Endothelial cell (in vitro differentiated cells): ENCODE results near the gene SATB2. TPM values are rescaled to one million over a fixed set of nuclear protein-coding genes. Genes with fewer than 3 reads are reported as not detected.

ENCODE experiments used
- DNase-seq: peaks from one replicate; pipeline ENCODE4 v3.0.0; 2021; ENCODE audit warnings: low spot score
- H3K27ac Mint-ChIP-seq: one replicate; pipeline ENCODE4 v1.8.0; 2021; ENCODE audit warnings: mixed read lengths, inconsistent platforms; ENCODE audit not compliant: unreplicated experiment
- H3K27me3 Mint-ChIP-seq: one replicate; pipeline ENCODE4 v1.8.0; 2021; ENCODE audit warnings: mild to moderate bottlenecking, moderate library complexity, mixed read lengths, inconsistent platforms; ENCODE audit not compliant: unreplicated experiment
- H3K36me3 Mint-ChIP-seq: one replicate; pipeline ENCODE4 v1.8.0; 2021; ENCODE audit warnings: mild to moderate bottlenecking, low read depth, mixed read lengths, inconsistent platforms; ENCODE audit not compliant: unreplicated experiment
- H3K4me1 Mint-ChIP-seq: one replicate; pipeline ENCODE4 v1.8.0; 2021; ENCODE audit warnings: mild to moderate bottlenecking, mixed read lengths, inconsistent platforms; ENCODE audit not compliant: unreplicated experiment
- H3K4me3 Mint-ChIP-seq: one replicate; pipeline ENCODE4 v1.8.0; 2021; ENCODE audit warnings: mild to moderate bottlenecking, mixed read lengths, inconsistent platforms; ENCODE audit not compliant: unreplicated experiment
- H3K9me3 Mint-ChIP-seq: one replicate; pipeline ENCODE4 v1.8.0; 2021; ENCODE audit warnings: mixed read lengths, inconsistent platforms; ENCODE audit not compliant: unreplicated experiment
- total RNA-seq: library from RNA; stranded (reverse); fragmentation: NEBNext Ultra II Directional; extraction: Animal tissue kit (Norgen Biotek cat#: 25700); gene quantifications from one replicate; pipeline ENCODE4 v1.2.1, GENCODE V29; 2021; ENCODE audit not compliant: unreplicated experiment
- TF ChIP-seq, protein P1 (sequence below): fragments of 200-600 bp; sonication (generic); IDR thresholded peaks from one replicate; pipeline ENCODE4 v1.5.0; 2021; ENCODE audit warnings: antibody characterized with exemption; ENCODE audit not compliant: unreplicated experiment

Gene SATB2
- total RNA-seq, 1 donor from 2014 or later, result 3.8 TPM

DNA sequence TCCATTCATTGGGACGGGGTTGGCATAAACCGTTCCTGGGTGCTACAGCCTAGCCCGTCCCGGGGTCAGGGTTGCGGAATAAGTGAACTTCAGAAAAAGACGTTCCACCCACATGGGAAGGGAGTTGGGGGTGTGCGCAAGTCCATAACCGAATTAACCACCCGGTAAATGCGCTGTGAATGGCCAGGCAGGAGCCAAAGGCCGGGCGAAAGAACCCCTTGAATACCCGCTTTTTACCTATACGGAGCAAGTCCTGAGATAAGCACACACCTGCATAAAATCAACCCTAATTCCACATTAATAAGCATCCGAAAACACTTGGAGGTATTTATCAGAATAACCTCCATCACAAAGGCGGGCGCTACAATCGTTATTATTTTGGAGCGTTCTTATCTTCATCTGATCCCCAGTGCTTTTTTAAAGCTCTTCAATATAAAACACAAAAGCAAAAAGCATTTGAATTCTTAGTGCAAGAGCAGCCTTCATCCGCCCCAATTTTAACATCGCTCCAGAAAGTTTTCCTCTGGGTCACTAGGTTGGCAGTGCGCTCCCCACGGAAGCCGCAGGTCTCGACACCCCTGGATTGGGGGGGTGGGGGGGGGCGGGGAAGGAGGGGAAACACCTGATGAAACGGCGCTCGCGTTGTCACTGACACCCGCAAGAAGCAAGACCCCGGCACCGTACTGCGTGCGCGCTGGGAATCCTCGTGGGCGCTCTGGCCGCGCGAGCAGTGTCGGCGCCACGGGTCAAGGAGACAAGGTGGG, 1.2 kb downstream of the SATB2 start:
- TF ChIP-seq, protein P1, sequence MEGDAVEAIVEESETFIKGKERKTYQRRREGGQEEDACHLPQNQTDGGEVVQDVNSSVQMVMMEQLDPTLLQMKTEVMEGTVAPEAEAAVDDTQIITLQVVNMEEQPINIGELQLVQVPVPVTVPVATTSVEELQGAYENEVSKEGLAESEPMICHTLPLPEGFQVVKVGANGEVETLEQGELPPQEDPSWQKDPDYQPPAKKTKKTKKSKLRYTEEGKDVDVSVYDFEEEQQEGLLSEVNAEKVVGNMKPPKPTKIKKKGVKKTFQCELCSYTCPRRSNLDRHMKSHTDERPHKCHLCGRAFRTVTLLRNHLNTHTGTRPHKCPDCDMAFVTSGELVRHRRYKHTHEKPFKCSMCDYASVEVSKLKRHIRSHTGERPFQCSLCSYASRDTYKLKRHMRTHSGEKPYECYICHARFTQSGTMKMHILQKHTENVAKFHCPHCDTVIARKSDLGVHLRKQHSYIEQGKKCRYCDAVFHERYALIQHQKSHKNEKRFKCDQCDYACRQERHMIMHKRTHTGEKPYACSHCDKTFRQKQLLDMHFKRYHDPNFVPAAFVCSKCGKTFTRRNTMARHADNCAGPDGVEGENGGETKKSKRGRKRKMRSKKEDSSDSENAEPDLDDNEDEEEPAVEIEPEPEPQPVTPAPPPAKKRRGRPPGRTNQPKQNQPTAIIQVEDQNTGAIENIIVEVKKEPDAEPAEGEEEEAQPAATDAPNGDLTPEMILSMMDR, result no peak

DNA sequence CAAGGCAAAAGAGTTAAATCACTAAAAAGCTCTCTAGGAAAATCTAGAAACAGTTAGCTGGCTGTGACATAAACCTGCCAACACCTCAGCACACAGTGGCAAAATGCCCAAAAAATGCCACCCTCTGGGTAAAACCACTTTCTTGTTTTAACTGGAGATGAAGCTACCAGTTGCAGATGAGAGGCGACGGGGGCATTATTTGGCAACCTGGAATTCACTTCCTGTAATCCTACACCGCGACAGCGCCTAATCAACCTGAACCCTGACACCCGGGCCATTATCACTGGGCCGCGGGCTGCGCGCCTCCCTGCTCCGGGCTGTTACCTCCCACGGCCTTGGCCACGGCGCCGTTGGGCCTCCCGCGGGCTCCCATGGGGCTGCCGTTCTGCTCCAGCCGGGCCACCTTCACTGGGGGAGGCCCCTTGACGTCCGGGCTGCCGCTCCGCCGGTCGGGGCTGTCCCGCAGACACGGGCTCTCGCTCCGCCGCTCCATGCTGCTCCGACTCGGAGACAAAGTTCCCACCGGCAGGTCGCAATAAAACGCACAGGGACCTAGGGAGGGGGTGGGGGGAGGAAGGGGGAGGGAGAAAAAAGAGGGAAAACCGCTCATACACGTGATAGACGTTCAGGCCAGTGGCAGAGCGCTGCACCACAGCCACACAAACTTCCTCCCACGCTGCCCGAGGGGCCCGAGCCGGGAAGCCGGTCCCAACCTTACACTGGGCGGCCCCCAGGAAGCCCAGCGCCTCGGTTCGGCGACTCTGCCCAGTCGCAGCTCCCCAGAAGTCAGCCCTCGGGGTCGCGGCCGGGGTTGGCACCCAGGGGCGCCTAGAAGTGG, 2.0 kb downstream of the SATB2 start:
- Mint-ChIP-seq H3K27ac (no peak overlapping the region), H3K9me3 (no peaks in the 10 kb centered on the region), H3K4me3 (peak overlapping the region; percentile 28), H3K36me3 (no peaks in the 10 kb centered on the region), H3K4me1 (peaks cover 15% of the 10 kb centered on the region), H3K27me3 (peaks cover 15% of the 10 kb centered on the region)
- TF ChIP-seq, protein P1, result no peak
- peak; percentile 42 for DNase-seq

More for the DNA sequence above, 1.2 kb downstream of the SATB2 start:
- H3K4me1 Mint-ChIP-seq, result peaks cover 15% of the 10 kb centered on the region
- H3K27me3 Mint-ChIP-seq, result peaks cover 18% of the 10 kb centered on the region
- no peaks in the 10 kb centered on the region for H3K9me3 Mint-ChIP-seq
- no peak for DNase-seq
- no peak overlapping the region for H3K27ac Mint-ChIP-seq
- no peaks in the 10 kb centered on the region for H3K36me3 Mint-ChIP-seq
- peak overlapping the region; percentile 69 for H3K4me3 Mint-ChIP-seq

DNA sequence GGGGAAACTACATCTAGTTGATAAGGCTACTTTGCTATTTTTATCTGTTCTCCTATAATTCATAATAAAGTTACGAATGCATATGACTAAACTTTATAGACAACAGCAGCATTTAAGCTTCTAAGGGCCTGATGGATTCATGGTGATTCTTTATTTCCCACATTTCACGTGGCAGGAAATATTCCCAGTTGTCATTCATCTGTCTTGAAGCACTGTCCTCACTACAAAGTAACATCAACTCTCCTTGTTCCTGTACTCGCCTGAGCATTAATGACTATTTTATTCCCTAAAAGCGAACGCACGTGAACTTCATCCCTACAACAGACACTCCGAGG, 2.6 kb downstream of the SATB2 start:
- Mint-ChIP-seq H3K9me3 (no peaks in the 10 kb centered on the region), H3K27me3 (peaks cover 11% of the 10 kb centered on the region), H3K27ac (no peak overlapping the region), H3K36me3 (no peaks in the 10 kb centered on the region), H3K4me1 (peaks cover 11% of the 10 kb centered on the region), H3K4me3 (peak overlapping the region; percentile 28)
- TF ChIP-seq, protein P1, result no peak
- DNase-seq, result no peak

DNA sequence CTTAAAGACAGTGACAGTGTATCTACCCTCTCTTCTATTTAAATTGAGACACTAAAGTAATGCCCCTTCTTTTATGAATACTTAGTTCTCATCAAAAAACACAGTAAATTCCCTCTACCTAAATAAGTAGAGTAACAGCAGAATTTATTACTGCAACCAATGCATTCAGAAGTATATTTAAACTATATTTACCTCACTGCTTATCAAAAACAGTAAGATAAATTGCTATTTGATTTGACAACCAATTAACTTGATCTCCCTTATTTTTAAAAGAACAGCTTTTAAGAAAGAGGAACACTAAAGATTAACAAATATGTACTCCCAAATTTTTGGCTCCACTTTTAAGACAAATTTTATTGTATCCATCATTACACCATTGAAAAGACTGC, 4.8 kb downstream of the SATB2 start:
- no peaks in the 10 kb centered on the region for H3K9me3 Mint-ChIP-seq
- no peaks in the 10 kb centered on the region for H3K36me3 Mint-ChIP-seq
- no peak for DNase-seq
- H3K4me1 Mint-ChIP-seq, result peaks cover 11% of the 10 kb centered on the region
- TF ChIP-seq, protein P1, result no peak
- H3K27me3 Mint-ChIP-seq, result peaks cover 7% of the 10 kb centered on the region
- no peak overlapping the region for H3K4me3 Mint-ChIP-seq
- no peak overlapping the region for H3K27ac Mint-ChIP-seq
